SK-N-SH treated with all-trans-retinoic acid at 6 μM for 48 hours (cell line): ENCODE results near the gene SYT6.

Source experiments
- ATAC-seq: fragments of 200-7000 bp; cut with Tn5 transposase; 3 replicates; pipeline ENCODE4 v1.9.1; 2020; ENCODE audit warnings: mild to moderate bottlenecking, moderate library complexity
- ARNTL ChIP-seq: fragments of 450-650 bp; formaldehyde crosslinking; IDR thresholded peaks from 2 replicates; pipeline ENCODE4 v1.5.0; 2020; ENCODE audit warnings: low read depth, mild to moderate bottlenecking, moderate library complexity, borderline replicate concordance
- BACH2 ChIP-seq: fragments of 250-450 bp; sonication (Bioruptor Pico); IDR thresholded peaks from 2 replicates; pipeline ENCODE4 v1.9.0; 2021; ENCODE audit warnings: mild to moderate bottlenecking, borderline replicate concordance
- CSDC2 ChIP-seq: fragments of 250-450 bp; sonication (Bioruptor Pico); IDR thresholded peaks from 2 replicates; pipeline ENCODE4 v1.5.0; 2020; ENCODE audit warnings: mild to moderate bottlenecking, moderate library complexity
- ESRRG ChIP-seq: fragments of 250-450 bp; sonication (Bioruptor Pico); IDR thresholded peaks from 2 replicates; pipeline ENCODE4 v1.6.1; 2021; ENCODE audit warnings: mild to moderate bottlenecking
- GLIS3 ChIP-seq: fragments of 250-450 bp; sonication (Bioruptor Pico); IDR thresholded peaks from 2 replicates; pipeline ENCODE4 v1.5.0; 2020; ENCODE audit warnings: mild to moderate bottlenecking, moderate library complexity
- ISL1 ChIP-seq: fragments of 250-450 bp; sonication (Bioruptor Pico); IDR thresholded peaks from 2 replicates; pipeline ENCODE4 v2.1.2; 2022; ENCODE audit warnings: mild to moderate bottlenecking, moderate library complexity
- OSR1 ChIP-seq: fragments of 250-450 bp; sonication (Bioruptor Pico); IDR thresholded peaks from 2 replicates; pipeline ENCODE4 v1.8.0; 2022; ENCODE audit warnings: moderate library complexity, mild to moderate bottlenecking, inconsistent platforms
- PPARA ChIP-seq: fragments of 250-450 bp; sonication (Bioruptor Pico); IDR thresholded peaks from 2 replicates; pipeline ENCODE4 v1.5.0; 2020; ENCODE audit warnings: mild to moderate bottlenecking, borderline replicate concordance
- RARB ChIP-seq: fragments of 250-450 bp; sonication (Bioruptor Pico); IDR thresholded peaks from 2 replicates; pipeline ENCODE4 v1.8.0; 2021; ENCODE audit warnings: mild to moderate bottlenecking, moderate library complexity
- SNAI2 ChIP-seq: fragments of 250-450 bp; sonication (Bioruptor Pico); IDR thresholded peaks from 2 replicates; pipeline ENCODE4 v1.5.0; 2020; ENCODE audit warnings: mild to moderate bottlenecking, moderate library complexity
- TCF4 ChIP-seq: fragments of 250-450 bp; sonication (Bioruptor Pico); IDR thresholded peaks from 2 replicates; pipeline ENCODE4 v1.8.0; 2021; ENCODE audit warnings: mild to moderate bottlenecking, moderate library complexity, borderline replicate concordance
- TOX ChIP-seq: fragments of 250-450 bp; sonication (Bioruptor Pico); IDR thresholded peaks from 2 replicates; pipeline ENCODE4 v1.8.0; 2021; ENCODE audit warnings: mild to moderate bottlenecking, moderate library complexity, borderline replicate concordance
- ZFP3 ChIP-seq: fragments of 250-450 bp; sonication (Bioruptor Pico); IDR thresholded peaks from 2 replicates; pipeline ENCODE4 v1.5.0; 2020; ENCODE audit warnings: mild to moderate bottlenecking, moderate library complexity
- ZFP30 ChIP-seq: fragments of 450-650 bp; formaldehyde crosslinking; IDR thresholded peaks from 2 replicates; pipeline ENCODE4 v1.5.0; 2022; ENCODE audit warnings: mild to moderate bottlenecking, moderate library complexity
- ZNF565 ChIP-seq: fragments of 450-650 bp; formaldehyde crosslinking; conservative IDR thresholded peaks from 2 replicates; pipeline ENCODE4 v1.5.0; 2020; ENCODE audit warnings: low read depth, mild to moderate bottlenecking, moderate library complexity
- ZNF70 ChIP-seq: fragments of 450-650 bp; formaldehyde crosslinking; IDR thresholded peaks from 2 replicates; pipeline ENCODE4 v1.5.0; 2020; ENCODE audit warnings: mild to moderate bottlenecking, moderate library complexity
- ZNF8 ChIP-seq: fragments of 450-650 bp; formaldehyde crosslinking; IDR thresholded peaks from 2 replicates; pipeline ENCODE4 v1.5.0; 2020; ENCODE audit warnings: mild to moderate bottlenecking, moderate library complexity
- TF ChIP-seq, protein P1 (sequence below): fragments of 250-450 bp; sonication (Bioruptor Pico); IDR thresholded peaks from 2 replicates; pipeline ENCODE4 v1.5.0; 2020; ENCODE audit warnings: mild to moderate bottlenecking, moderate library complexity
- TF ChIP-seq, protein P2 (sequence below): fragments of 250-450 bp; sonication (Bioruptor Pico); IDR thresholded peaks from 2 replicates; pipeline ENCODE4 v1.5.1; 2021; ENCODE audit warnings: mild to moderate bottlenecking, moderate library complexity
- TF ChIP-seq, protein P3 (sequence below): fragments of 250-450 bp; sonication (Bioruptor Pico); IDR thresholded peaks from 2 replicates; pipeline ENCODE4 v1.8.0; 2020; ENCODE audit warnings: mild to moderate bottlenecking, moderate library complexity, borderline replicate concordance
- TF ChIP-seq, protein P4 (sequence below): fragments of 250-450 bp; sonication (Bioruptor Pico); IDR thresholded peaks from 2 replicates; pipeline ENCODE4 v1.5.1; 2020; ENCODE audit warnings: low read depth, mild to moderate bottlenecking, moderate library complexity

SYT6 gene

DNA sequence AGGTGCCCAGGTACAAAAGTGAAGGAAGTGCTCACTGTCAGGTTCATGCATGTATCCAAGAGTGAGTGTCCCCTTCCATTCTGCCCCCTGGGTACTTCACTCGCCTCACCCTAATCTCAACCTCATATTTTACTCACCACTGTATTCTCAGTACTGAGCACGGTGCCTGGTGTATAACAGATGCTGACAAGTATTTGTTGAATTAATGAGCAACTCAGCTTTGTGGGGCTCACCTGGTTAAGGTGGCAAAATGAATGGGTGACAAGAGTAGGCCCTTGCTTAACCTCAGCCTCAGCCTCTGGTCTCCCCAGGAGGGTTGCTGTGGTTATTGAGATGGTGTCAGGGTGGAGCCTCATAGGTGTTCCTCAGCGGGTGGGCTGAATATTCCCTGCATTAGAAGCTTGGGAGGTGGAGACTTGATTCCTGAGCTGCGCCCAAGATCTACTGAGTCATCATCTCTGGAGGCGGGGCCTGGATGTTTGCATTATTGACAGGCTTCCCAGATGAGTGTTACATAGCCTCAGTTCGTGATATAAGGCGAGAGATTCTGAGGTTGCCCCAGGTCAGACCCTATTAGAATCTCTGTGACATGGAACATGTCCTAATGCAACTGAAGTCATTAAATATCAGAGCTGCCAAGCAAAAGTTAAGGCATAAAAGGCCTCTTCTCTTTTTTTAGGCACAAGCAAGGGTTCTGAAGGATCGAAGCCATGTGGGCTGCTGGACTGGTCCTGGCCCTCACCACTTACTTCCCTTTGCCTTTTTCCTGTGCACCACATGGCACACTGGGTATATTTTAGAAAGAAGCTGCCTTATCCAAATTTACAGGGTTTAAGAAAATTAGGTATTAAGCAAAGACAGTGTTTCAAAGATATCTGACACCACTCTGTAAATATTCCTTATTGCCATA is 39.2 kb downstream of the SYT6 start:
- TF ChIP-seq, protein P1, sequence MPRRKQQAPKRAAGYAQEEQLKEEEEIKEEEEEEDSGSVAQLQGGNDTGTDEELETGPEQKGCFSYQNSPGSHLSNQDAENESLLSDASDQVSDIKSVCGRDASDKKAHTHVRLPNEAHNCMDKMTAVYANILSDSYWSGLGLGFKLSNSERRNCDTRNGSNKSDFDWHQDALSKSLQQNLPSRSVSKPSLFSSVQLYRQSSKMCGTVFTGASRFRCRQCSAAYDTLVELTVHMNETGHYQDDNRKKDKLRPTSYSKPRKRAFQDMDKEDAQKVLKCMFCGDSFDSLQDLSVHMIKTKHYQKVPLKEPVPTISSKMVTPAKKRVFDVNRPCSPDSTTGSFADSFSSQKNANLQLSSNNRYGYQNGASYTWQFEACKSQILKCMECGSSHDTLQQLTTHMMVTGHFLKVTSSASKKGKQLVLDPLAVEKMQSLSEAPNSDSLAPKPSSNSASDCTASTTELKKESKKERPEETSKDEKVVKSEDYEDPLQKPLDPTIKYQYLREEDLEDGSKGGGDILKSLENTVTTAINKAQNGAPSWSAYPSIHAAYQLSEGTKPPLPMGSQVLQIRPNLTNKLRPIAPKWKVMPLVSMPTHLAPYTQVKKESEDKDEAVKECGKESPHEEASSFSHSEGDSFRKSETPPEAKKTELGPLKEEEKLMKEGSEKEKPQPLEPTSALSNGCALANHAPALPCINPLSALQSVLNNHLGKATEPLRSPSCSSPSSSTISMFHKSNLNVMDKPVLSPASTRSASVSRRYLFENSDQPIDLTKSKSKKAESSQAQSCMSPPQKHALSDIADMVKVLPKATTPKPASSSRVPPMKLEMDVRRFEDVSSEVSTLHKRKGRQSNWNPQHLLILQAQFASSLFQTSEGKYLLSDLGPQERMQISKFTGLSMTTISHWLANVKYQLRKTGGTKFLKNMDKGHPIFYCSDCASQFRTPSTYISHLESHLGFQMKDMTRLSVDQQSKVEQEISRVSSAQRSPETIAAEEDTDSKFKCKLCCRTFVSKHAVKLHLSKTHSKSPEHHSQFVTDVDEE (CRISPR knock-in tag) = no peak
- TF ChIP-seq ZFP3 (no peak), BACH2 (no peak), ESRRG (CRISPR knock-in tag) (no peak), OSR1 (CRISPR knock-in tag) (no peak), SNAI2 (CRISPR knock-in tag) (no peak), ZNF70 (CRISPR knock-in tag) (no peak), RARB (CRISPR knock-in tag) (no peak), CSDC2 (CRISPR knock-in tag) (no peak), ZFP30 (CRISPR knock-in tag) (no peak), ARNTL (CRISPR knock-in tag) (no peak), GLIS3 (no peak), TCF4 (CRISPR knock-in tag) (no peak), ISL1 (CRISPR knock-in tag) (no peak), TOX (CRISPR knock-in tag) (no peak), PPARA (CRISPR knock-in tag) (no peak), ZNF565 (CRISPR knock-in tag) (no peak)
- TF ChIP-seq, protein P2, sequence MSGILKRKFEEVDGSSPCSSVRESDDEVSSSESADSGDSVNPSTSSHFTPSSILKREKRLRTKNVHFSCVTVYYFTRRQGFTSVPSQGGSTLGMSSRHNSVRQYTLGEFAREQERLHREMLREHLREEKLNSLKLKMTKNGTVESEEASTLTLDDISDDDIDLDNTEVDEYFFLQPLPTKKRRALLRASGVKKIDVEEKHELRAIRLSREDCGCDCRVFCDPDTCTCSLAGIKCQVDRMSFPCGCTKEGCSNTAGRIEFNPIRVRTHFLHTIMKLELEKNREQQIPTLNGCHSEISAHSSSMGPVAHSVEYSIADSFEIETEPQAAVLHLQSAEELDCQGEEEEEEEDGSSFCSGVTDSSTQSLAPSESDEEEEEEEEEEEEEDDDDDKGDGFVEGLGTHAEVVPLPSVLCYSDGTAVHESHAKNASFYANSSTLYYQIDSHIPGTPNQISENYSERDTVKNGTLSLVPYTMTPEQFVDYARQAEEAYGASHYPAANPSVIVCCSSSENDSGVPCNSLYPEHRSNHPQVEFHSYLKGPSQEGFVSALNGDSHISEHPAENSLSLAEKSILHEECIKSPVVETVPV = no peak
- TF ChIP-seq, protein P3, sequence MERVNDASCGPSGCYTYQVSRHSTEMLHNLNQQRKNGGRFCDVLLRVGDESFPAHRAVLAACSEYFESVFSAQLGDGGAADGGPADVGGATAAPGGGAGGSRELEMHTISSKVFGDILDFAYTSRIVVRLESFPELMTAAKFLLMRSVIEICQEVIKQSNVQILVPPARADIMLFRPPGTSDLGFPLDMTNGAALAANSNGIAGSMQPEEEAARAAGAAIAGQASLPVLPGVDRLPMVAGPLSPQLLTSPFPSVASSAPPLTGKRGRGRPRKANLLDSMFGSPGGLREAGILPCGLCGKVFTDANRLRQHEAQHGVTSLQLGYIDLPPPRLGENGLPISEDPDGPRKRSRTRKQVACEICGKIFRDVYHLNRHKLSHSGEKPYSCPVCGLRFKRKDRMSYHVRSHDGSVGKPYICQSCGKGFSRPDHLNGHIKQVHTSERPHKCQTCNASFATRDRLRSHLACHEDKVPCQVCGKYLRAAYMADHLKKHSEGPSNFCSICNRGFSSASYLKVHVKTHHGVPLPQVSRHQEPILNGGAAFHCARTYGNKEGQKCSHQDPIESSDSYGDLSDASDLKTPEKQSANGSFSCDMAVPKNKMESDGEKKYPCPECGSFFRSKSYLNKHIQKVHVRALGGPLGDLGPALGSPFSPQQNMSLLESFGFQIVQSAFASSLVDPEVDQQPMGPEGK = no peak
- ATAC-seq = no peak

DNA sequence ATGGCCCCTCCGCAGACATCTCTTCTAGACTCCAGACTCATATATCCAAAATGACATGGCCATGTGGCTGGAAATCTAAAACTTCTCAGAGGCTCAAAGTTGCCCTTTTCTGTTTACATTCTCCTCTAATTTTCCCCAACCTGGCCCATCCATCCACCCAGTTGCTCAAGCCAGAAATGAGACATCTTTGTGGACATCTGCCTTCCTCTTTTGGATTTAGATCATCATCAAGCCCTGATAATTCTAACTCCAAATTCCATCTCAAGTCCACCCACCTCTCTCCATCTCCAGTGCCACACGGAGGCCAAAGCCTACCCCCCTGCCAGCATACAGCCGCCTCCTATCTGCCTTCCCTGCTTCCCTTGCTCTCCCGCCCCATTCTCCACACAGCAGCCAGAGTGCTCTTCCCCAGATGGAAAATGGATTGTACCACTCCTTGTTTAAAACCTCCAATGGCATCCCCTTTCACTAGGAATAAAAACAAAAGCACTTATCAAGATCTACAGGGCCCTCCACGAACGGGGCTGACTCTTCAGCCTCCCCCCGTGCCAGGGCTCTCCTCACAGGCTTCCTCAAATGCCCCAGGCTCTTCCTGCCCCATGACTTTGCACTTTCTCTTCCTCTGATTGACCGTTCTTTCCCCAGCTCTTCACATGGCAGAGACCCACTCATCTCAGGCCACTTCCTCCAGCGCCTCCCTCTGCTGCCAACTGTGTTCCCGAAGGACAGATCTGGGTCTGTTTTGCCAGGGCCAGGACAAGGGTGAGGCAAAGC is 40.1 kb downstream of the SYT6 start:
- no peak for ATAC-seq
- TF ChIP-seq, protein P2 = no peak
- no peak for TF ChIP-seq RARB (CRISPR knock-in tag)
- no peak for TF ChIP-seq PPARA (CRISPR knock-in tag)
- no peak for TF ChIP-seq ZNF565 (CRISPR knock-in tag)
- no peak for TF ChIP-seq ZNF70 (CRISPR knock-in tag)
- no peak for TF ChIP-seq ZFP30 (CRISPR knock-in tag)
- TF ChIP-seq GLIS3 = no peak
- TF ChIP-seq, protein P3 = no peak
- no peak for TF ChIP-seq ZNF8 (CRISPR knock-in tag)
- no peak for TF ChIP-seq BACH2
- TF ChIP-seq, protein P4, sequence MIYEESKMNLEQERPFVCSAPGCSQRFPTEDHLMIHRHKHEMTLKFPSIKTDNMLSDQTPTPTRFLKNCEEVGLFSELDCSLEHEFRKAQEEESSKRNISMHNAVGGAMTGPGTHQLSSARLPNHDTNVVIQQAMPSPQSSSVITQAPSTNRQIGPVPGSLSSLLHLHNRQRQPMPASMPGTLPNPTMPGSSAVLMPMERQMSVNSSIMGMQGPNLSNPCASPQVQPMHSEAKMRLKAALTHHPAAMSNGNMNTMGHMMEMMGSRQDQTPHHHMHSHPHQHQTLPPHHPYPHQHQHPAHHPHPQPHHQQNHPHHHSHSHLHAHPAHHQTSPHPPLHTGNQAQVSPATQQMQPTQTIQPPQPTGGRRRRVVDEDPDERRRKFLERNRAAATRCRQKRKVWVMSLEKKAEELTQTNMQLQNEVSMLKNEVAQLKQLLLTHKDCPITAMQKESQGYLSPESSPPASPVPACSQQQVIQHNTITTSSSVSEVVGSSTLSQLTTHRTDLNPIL (CRISPR knock-in tag) = no peak
- no peak for TF ChIP-seq ESRRG (CRISPR knock-in tag)
- TF ChIP-seq ZFP3 = no peak
